GM18861 (cell line): ENCODE results near the gene OSM.

ENCODE experiments used
- ATAC-seq: cut with Tn5 transposase; IDR thresholded peaks from one replicate; pipeline ENCODE4 v1.9.1; 2021; ENCODE audit not compliant: unreplicated experiment

OSM gene

GRCh38 chr22:30297991-30298701 is 31.5 kb upstream of the OSM start:
- no peak for ATAC-seq

GRCh38 chr22:30297276-30297990 is 30.8 kb upstream of the OSM start:
- no peak for ATAC-seq

GRCh38 chr22:30296833-30297232 is 30.2 kb upstream of the OSM start:
- no peak for ATAC-seq

GRCh38 chr22:30296324-30296723 is 29.7 kb upstream of the OSM start:
- no peak for ATAC-seq

GRCh38 chr22:30295576-30295975 is 28.9 kb upstream of the OSM start:
- ATAC-seq: no peak

GRCh38 chr22:30294830-30295229 is 28.2 kb upstream of the OSM start:
- ATAC-seq: no peak

- no peak for ATAC-seq
Measured at GRCh38 chr22:30294066-30294465, 27.4 kb upstream of the OSM start.

- no peak for ATAC-seq
Measured at GRCh38 chr22:30293026-30293425, 26.4 kb upstream of the OSM start.

- ATAC-seq: no peak
Measured at GRCh38 chr22:30292069-30292970, 25.7 kb upstream of the OSM start.

GRCh38 chr22:30291058-30291892 is 24.6 kb upstream of the OSM start:
- ATAC-seq: no peak

- ATAC-seq: no peak
Measured at GRCh38 chr22:30290342-30291057, 23.8 kb upstream of the OSM start.

- ATAC-seq: no peak
Measured at GRCh38 chr22:30289980-30290313, 23.3 kb upstream of the OSM start.

GRCh38 chr22:30289141-30289979 is 22.7 kb upstream of the OSM start, which contains the start of gene CASTOR1:
CASTOR1 (minus strand) TSS chr22:30289505; CDS start chr22:30289497, 8 bp downstream.
- ATAC-seq: peak; percentile 42

GRCh38 chr22:30288419-30289140 is 21.9 kb upstream of the OSM start:
- ATAC-seq: no peak

GRCh38 chr22:30287648-30288418 is 21.2 kb upstream of the OSM start:
- ATAC-seq: no peak

GRCh38 chr22:30286813-30287647 is 20.4 kb upstream of the OSM start:
- no peak for ATAC-seq

- no peak for ATAC-seq
Measured at GRCh38 chr22:30286331-30286730, 19.7 kb upstream of the OSM start.
